HFFc6 (cell line): ENCODE results near the gene IRF2BPL. TPM values are rescaled to one million over a fixed set of nuclear protein-coding genes. Genes with fewer than 3 reads are reported as not detected.
A peak's percentile ranks its signal among the peaks of the same experiment; 100 is the strongest.

Source experiments
- DNase-seq: peaks from one replicate; pipeline ENCODE4 v3.0.0-alpha.2; 2018
- H3K27ac Mint-ChIP-seq: 2 replicates; pipeline ENCODE4 v1.8.0; 2020; ENCODE audit warnings: mild to moderate bottlenecking, mixed read lengths
- H3K27me3 Mint-ChIP-seq: 2 replicates; pipeline ENCODE4 v1.8.0; 2021; ENCODE audit warnings: mild to moderate bottlenecking, moderate library complexity, mixed read lengths; ENCODE audit not compliant: insufficient read depth
- H3K36me3 Mint-ChIP-seq: 2 replicates; pipeline ENCODE4 v1.8.0; 2021; ENCODE audit warnings: low read depth, mixed read lengths
- H3K4me1 Mint-ChIP-seq: 2 replicates; pipeline ENCODE4 v1.8.0; 2020; ENCODE audit warnings: low read depth, mixed read lengths
- H3K4me3 Mint-ChIP-seq: 2 replicates; pipeline ENCODE4 v1.8.0; 2020; ENCODE audit warnings: mild to moderate bottlenecking, moderate library complexity, mixed read lengths
- H3K9me3 Mint-ChIP-seq: 2 replicates; pipeline ENCODE4 v1.8.0; 2020; ENCODE audit warnings: mild to moderate bottlenecking, mixed read lengths
- CTCF ChIP-seq: fragments of 200-600 bp; sonication (generic); IDR thresholded peaks from 2 replicates; pipeline ENCODE4 v1.5.0; 2021; ENCODE audit warnings: antibody characterized with exemption, mild to moderate bottlenecking
- total RNA-seq, 6 experiments: library from RNA; stranded (reverse); fragmentation: NEBNext Ultra II Directional; extraction: Animal tissue kit (Norgen Biotek cat#: 25700); gene quantifications; 2 replicates in 1 of 6; 3 replicates in 5 of 6; pipeline ENCODE4 v1.2.3, GENCODE V29; 2021

The IRF2BPL gene
- total RNA-seq, 6 experiments from 2014 or later = 37.1 to 46.3 (median 38.3) TPM

GRCh38 chr14:76984297-76984696 lies 44.2 kb downstream of the IRF2BPL start:
- Mint-ChIP-seq H3K4me1 (peaks cover 28% of the 10 kb centered on the region), H3K27me3 (no peaks in the 10 kb centered on the region; the same call in 1 of the 2 replicates), H3K9me3 (peaks cover 14% of the 10 kb centered on the region), H3K36me3 (peaks cover 12% of the 10 kb centered on the region), H3K27ac (peak overlapping the region; percentile 22; the same call in 1 of the 2 replicates), H3K4me3 (no peak overlapping the region)
- no peak for TF ChIP-seq CTCF
- no peak for DNase-seq

GRCh38 chr14:76981670-76982069 lies 46.8 kb downstream of the IRF2BPL start:
- H3K9me3 Mint-ChIP-seq = peaks cover 14% of the 10 kb centered on the region
- peaks cover 34% of the 10 kb centered on the region for H3K4me1 Mint-ChIP-seq
- no peak overlapping the region for H3K27ac Mint-ChIP-seq
- no peaks in the 10 kb centered on the region; the same call in 1 of the 2 replicates for H3K27me3 Mint-ChIP-seq
- H3K4me3 Mint-ChIP-seq = no peak overlapping the region
- H3K36me3 Mint-ChIP-seq = peaks cover 12% of the 10 kb centered on the region
- no peak for TF ChIP-seq CTCF
- DNase-seq = no peak

- Mint-ChIP-seq H3K4me3 (no peak overlapping the region), H3K36me3 (peaks cover 12% of the 10 kb centered on the region), H3K4me1 (peaks cover 8% of the 10 kb centered on the region), H3K27ac (no peak overlapping the region; the same call in 1 of the 2 replicates), H3K27me3 (peaks cover 2% of the 10 kb centered on the region; the same call in 1 of the 2 replicates), H3K9me3 (peaks cover 14% of the 10 kb centered on the region)
- TF ChIP-seq CTCF = no peak
- peak; percentile 28 for DNase-seq
Measured at GRCh38 chr14:76977793-76978720, 50.5 kb downstream of the IRF2BPL start.

- Mint-ChIP-seq H3K27me3 (peaks cover 2% of the 10 kb centered on the region; the same call in 1 of the 2 replicates), H3K27ac (no peak overlapping the region), H3K4me3 (no peak overlapping the region), H3K36me3 (peaks cover 6% of the 10 kb centered on the region; the same call in 1 of the 2 replicates), H3K4me1 (peaks cover 8% of the 10 kb centered on the region), H3K9me3 (peaks cover 7% of the 10 kb centered on the region)
- no peak for TF ChIP-seq CTCF
- no peak for DNase-seq
Measured at GRCh38 chr14:76976240-76977005, 52.1 kb downstream of the IRF2BPL start.

GRCh38 chr14:76975812-76976211 lies 52.7 kb downstream of the IRF2BPL start:
- H3K36me3 Mint-ChIP-seq = no peaks in the 10 kb centered on the region
- no peak for TF ChIP-seq CTCF
- no peak for DNase-seq
- H3K9me3 Mint-ChIP-seq = peaks cover under 1% of the 10 kb centered on the region
- H3K27me3 Mint-ChIP-seq = peaks cover 2% of the 10 kb centered on the region; the same call in 1 of the 2 replicates
- H3K4me3 Mint-ChIP-seq = no peak overlapping the region
- H3K4me1 Mint-ChIP-seq = peaks cover 8% of the 10 kb centered on the region
- no peak overlapping the region for H3K27ac Mint-ChIP-seq
